Astrocyte of the cerebellum (primary cell): ENCODE measurements around the gene EIF4G1.

Experiments used
- DNase-seq: peaks from one replicate; pipeline ENCODE4 v3.0.0-alpha.2; 2011; ENCODE audit warnings: low read depth
- H3K4me3 ChIP-seq: 2 replicates; pipeline ENCODE4 v1.5.1; 2011; ENCODE audit warnings: mild to moderate bottlenecking, low read depth, low read length, moderate library complexity
- CTCF ChIP-seq: IDR thresholded peaks from 2 replicates; pipeline ENCODE4 v1.5.1; 2012; ENCODE audit warnings: low read length, low read depth, moderate library complexity, mild to moderate bottlenecking; ENCODE audit errors: missing control alignments
- in situ Hi-C: cut with HindIII; loops from 2 replicates; pipeline ENCODE4 v1.10.0; 2017; ENCODE audit warnings: low sequenced_read_pairs

The EIF4G1 gene

GRCh38 chr3:184353546-184353941 is 39.1 kb downstream of the EIF4G1 start:
- in situ Hi-C loops = no loop called here

GRCh38 chr3:184354121-184354728 is 39.8 kb downstream of the EIF4G1 start:
- no peak overlapping the region for H3K4me3 ChIP-seq
- TF ChIP-seq CTCF = peak; percentile 76
- no peak for DNase-seq
- in situ Hi-C loops = no loop called here

More at GRCh38 chr3:184353546-184353941, 39.1 kb downstream of the EIF4G1 start:
- DNase-seq = no peak
- no peak for TF ChIP-seq CTCF
- H3K4me3 ChIP-seq = no peak overlapping the region

- TF ChIP-seq CTCF = no peak
- DNase-seq = no peak
- in situ Hi-C loops = no loop called here
- H3K4me3 ChIP-seq = no peak overlapping the region
Measured at GRCh38 chr3:184354754-184355153, 40.3 kb downstream of the EIF4G1 start.

- no peak for DNase-seq
- in situ Hi-C loops = no loop called here
- no peak overlapping the region for H3K4me3 ChIP-seq
- no peak for TF ChIP-seq CTCF
Measured at GRCh38 chr3:184355261-184356040, 41.0 kb downstream of the EIF4G1 start.

GRCh38 chr3:184357248-184358123 is 43.1 kb downstream of the EIF4G1 start:
- in situ Hi-C loops = no loop called here
- no peak overlapping the region for H3K4me3 ChIP-seq
- TF ChIP-seq CTCF = no peak
- no peak for DNase-seq

GRCh38 chr3:184358124-184358767 is 43.8 kb downstream of the EIF4G1 start:
- in situ Hi-C loops = no loop called here
- no peak overlapping the region for H3K4me3 ChIP-seq
- TF ChIP-seq CTCF = no peak
- DNase-seq = no peak
